HG02943 (cell line): ENCODE results near the gene PTPN1.
A peak's percentile ranks its signal among the peaks of the same experiment; 100 is the strongest.

Experiments
- ATAC-seq: cut with Tn5 transposase; IDR thresholded peaks from one replicate; pipeline ENCODE4 v1.9.1; 2021; ENCODE audit warnings: mild to moderate bottlenecking, low read depth, moderate library complexity; ENCODE audit not compliant: unreplicated experiment

PTPN1 gene

GRCh38 chr20:50510706-50511542, 741 bp downstream of the PTPN1 start:
- ATAC-seq: peak; percentile 5

GRCh38 chr20:50512323-50512722, 2.1 kb downstream of the PTPN1 start:
- no peak for ATAC-seq

GRCh38 chr20:50513169-50514034, 3.2 kb downstream of the PTPN1 start:
- no peak for ATAC-seq

- no peak for ATAC-seq
Observed at GRCh38 chr20:50514035-50514337, 3.8 kb downstream of the PTPN1 start.

- ATAC-seq: no peak
Observed at GRCh38 chr20:50514750-50515149, 4.6 kb downstream of the PTPN1 start.

GRCh38 chr20:50515471-50516106, 5.4 kb downstream of the PTPN1 start:
- ATAC-seq: no peak

- peak; percentile 54 for ATAC-seq
Observed at GRCh38 chr20:50516180-50516934, 6.2 kb downstream of the PTPN1 start.

- ATAC-seq: no peak
Observed at GRCh38 chr20:50516935-50517816, 7.0 kb downstream of the PTPN1 start.

- ATAC-seq: no peak
Observed at GRCh38 chr20:50517817-50518154, 7.6 kb downstream of the PTPN1 start.

GRCh38 chr20:50518270-50518721, 8.1 kb downstream of the PTPN1 start:
- ATAC-seq: no peak

GRCh38 chr20:50519036-50519762, 9.0 kb downstream of the PTPN1 start:
- ATAC-seq: no peak

GRCh38 chr20:50520222-50520880, 10.2 kb downstream of the PTPN1 start:
- no peak for ATAC-seq

- no peak for ATAC-seq
Observed at GRCh38 chr20:50521221-50522052, 11.3 kb downstream of the PTPN1 start.

GRCh38 chr20:50522053-50522674, 12.0 kb downstream of the PTPN1 start:
- ATAC-seq: no peak

- no peak for ATAC-seq
Observed at GRCh38 chr20:50523552-50524167, 13.5 kb downstream of the PTPN1 start.

GRCh38 chr20:50525681-50526080, 15.5 kb downstream of the PTPN1 start:
- ATAC-seq: no peak
